Measurements from ENCODE around the gene BABAM2.

Gene BABAM2

DNA sequence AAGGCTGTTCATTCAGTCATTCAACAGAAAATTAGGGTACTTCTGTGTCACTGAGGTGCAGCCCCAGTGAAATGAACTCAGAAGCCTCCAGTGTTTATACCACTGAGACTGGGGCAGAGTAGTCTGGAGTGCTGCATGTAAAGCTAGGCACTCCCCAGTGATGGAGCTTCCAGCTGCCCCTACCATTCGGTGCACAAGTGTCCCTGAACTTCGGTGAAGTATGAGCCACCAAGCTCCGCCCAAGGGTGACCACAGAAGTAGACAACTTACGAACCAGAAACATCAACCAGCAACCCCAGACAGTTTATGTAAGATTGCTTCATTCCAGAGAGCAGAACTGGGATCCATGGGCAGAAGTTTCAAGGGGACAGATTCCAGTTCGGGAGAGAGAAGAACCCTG is 431.5 kb downstream of the BABAM2 start:
- no peaks in the 10 kb centered on the region for H3K9me2 ChIP-seq (replicated peaks; ENCODE audit: insufficient read depth, low read length)
- no peak overlapping the region for H3K4me2 ChIP-seq (ENCODE audit: low read depth, low read length)
- H3K36me3 ChIP-seq (replicated peaks; ENCODE audit: insufficient read depth, low read length) = no peaks in the 10 kb centered on the region
- H4K20me1 ChIP-seq (ENCODE audit: insufficient read depth, low read length) = no peaks in the 10 kb centered on the region
- no peak overlapping the region for H3K9ac ChIP-seq (ENCODE audit: low read length)
- no peaks in the 10 kb centered on the region for H3K79me2 ChIP-seq (ENCODE audit: low read length)
- no peaks in the 10 kb centered on the region for H3K9me3 ChIP-seq (replicated peaks; ENCODE audit: insufficient read depth, low read length)
- H3K27ac ChIP-seq (ENCODE audit: low read length) = no peak overlapping the region
- H2AFZ ChIP-seq (ENCODE audit: low read length) = no peak overlapping the region
- no peaks in the 10 kb centered on the region for H3K4me1 ChIP-seq (ENCODE audit: low read length)
- no peaks in the 10 kb centered on the region for H3K27me3 ChIP-seq (replicated peaks; ENCODE audit: insufficient read depth, low read length)
- TF ChIP-seq EZH2 (optimal IDR thresholded peaks at IDR 0.05; ENCODE audit: low read depth, low read length) (no peak), CTCF (IDR thresholded peaks at IDR 0.05; ENCODE audit: low read length) (no peak), EZH2phosphoT487 (IDR thresholded peaks at IDR 0.05; ENCODE audit: low read length) (no peak)
- H3K4me3 ChIP-seq (ENCODE audit: low read length) = no peak overlapping the region
- no peak for DNase-seq
- no peaks in the 10 kb centered on the region for H3F3A ChIP-seq (ENCODE audit: insufficient read depth, low read length)

DNA sequence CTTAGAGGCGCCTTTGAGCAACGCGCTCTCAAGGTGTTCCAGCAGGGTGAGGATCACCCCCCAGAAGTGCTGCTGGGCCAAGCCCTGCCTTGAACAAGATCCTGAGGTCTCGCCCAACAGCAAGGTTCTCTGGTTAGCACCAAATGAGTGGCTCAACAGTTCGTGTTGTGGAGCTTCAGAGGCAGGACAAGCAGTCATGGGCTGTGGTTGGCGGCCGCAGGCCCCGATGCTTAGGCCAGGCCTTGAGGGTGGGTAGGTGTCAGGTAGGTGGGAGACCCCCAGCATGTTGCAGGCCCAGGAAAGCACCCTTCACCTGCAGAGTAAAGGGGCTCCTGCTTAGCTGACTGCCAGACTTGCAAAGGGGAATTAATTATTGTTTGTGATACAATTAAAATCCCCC is 431.9 kb downstream of the BABAM2 start:
- Histone ChIP-seq H3K4me1 (ENCODE audit: low read length) (no peaks in the 10 kb centered on the region), H3K27me3 (replicated peaks; ENCODE audit: insufficient read depth, low read length) (no peaks in the 10 kb centered on the region), H3K27ac (ENCODE audit: low read length) (no peak overlapping the region), H3K9me3 (replicated peaks; ENCODE audit: insufficient read depth, low read length) (no peaks in the 10 kb centered on the region), H3F3A (ENCODE audit: insufficient read depth, low read length) (no peaks in the 10 kb centered on the region), H3K4me3 (ENCODE audit: low read length) (no peak overlapping the region), H3K9ac (ENCODE audit: low read length) (no peak overlapping the region), H3K9me2 (replicated peaks; ENCODE audit: insufficient read depth, low read length) (no peaks in the 10 kb centered on the region), H2AFZ (ENCODE audit: low read length) (no peak overlapping the region), H3K79me2 (ENCODE audit: low read length) (no peaks in the 10 kb centered on the region), H4K20me1 (ENCODE audit: insufficient read depth, low read length) (no peaks in the 10 kb centered on the region), H3K4me2 (ENCODE audit: low read depth, low read length) (no peak overlapping the region), H3K36me3 (replicated peaks; ENCODE audit: insufficient read depth, low read length) (no peaks in the 10 kb centered on the region)
- TF ChIP-seq EZH2 (optimal IDR thresholded peaks at IDR 0.05; ENCODE audit: low read depth, low read length) (no peak), CTCF (IDR thresholded peaks at IDR 0.05; ENCODE audit: low read length) (no peak), EZH2phosphoT487 (IDR thresholded peaks at IDR 0.05; ENCODE audit: low read length) (no peak)
- DNase-seq = no peak

DNA sequence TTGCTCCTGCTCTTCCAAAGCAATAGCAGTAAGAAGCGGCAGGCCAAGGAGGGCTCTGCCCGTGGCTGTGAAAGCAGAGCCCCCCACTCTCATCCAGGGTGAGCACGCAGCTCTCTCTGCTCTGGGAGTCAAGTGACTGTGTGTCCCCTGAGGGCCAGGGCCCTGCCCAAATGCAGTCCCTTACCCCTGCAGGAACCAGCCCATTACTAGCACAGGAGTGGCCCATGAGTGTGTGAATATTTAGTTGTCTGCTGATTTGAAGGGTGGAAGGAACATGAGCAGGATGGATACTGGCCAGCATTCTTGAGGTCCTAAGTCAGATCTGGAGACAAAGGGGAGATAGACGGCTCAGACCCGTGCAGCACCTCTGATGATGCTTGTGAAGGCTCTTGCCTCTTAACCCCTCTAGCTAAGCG is 432.5 kb downstream of the BABAM2 start:
- H3K4me2 ChIP-seq (ENCODE audit: low read depth, low read length) = no peak overlapping the region
- no peak overlapping the region for H3K27ac ChIP-seq (ENCODE audit: low read length)
- H3K9me3 ChIP-seq (replicated peaks; ENCODE audit: insufficient read depth, low read length) = no peaks in the 10 kb centered on the region
- H3K9ac ChIP-seq (ENCODE audit: low read length) = no peak overlapping the region
- no peaks in the 10 kb centered on the region for H3K9me2 ChIP-seq (replicated peaks; ENCODE audit: insufficient read depth, low read length)
- no peaks in the 10 kb centered on the region for H3K4me1 ChIP-seq (ENCODE audit: low read length)
- no peak for TF ChIP-seq CTCF (IDR thresholded peaks at IDR 0.05; ENCODE audit: low read length)
- no peak for TF ChIP-seq EZH2phosphoT487 (IDR thresholded peaks at IDR 0.05; ENCODE audit: low read length)
- TF ChIP-seq EZH2 (optimal IDR thresholded peaks at IDR 0.05; ENCODE audit: low read depth, low read length) = no peak
- H3K27me3 ChIP-seq (replicated peaks; ENCODE audit: insufficient read depth, low read length) = no peaks in the 10 kb centered on the region
- no peak for DNase-seq
- H3K79me2 ChIP-seq (ENCODE audit: low read length) = no peaks in the 10 kb centered on the region
- no peaks in the 10 kb centered on the region for H3F3A ChIP-seq (ENCODE audit: insufficient read depth, low read length)
- no peak overlapping the region for H2AFZ ChIP-seq (ENCODE audit: low read length)
- no peak overlapping the region for H3K4me3 ChIP-seq (ENCODE audit: low read length)
- no peaks in the 10 kb centered on the region for H4K20me1 ChIP-seq (ENCODE audit: insufficient read depth, low read length)
- H3K36me3 ChIP-seq (replicated peaks; ENCODE audit: insufficient read depth, low read length) = no peaks in the 10 kb centered on the region
